KMS-11 (cell line): ENCODE results near the gene C9orf153.

Experiments
- H2AFZ ChIP-seq: fragments of 200-600 bp; sonication (generic); 2 replicates; pipeline ENCODE4 v1.6.1; 2016; ENCODE audit warnings: antibody characterized with exemption, mixed run types, low read depth
- H3K27ac ChIP-seq: fragments of 200-600 bp; sonication (generic); 2 replicates; pipeline ENCODE4 v1.6.1; 2016; ENCODE audit warnings: mild to moderate bottlenecking, mixed run types
- H3K27me3 ChIP-seq: fragments of 200-600 bp; sonication (generic); 2 replicates; pipeline ENCODE4 v1.6.1; 2017; ENCODE audit warnings: mild to moderate bottlenecking, low read depth, mixed run types, moderate library complexity; ENCODE audit not compliant: insufficient read depth
- H3K36me3 ChIP-seq: fragments of 200-600 bp; sonication (generic); 2 replicates; pipeline ENCODE4 v1.6.1; 2017; ENCODE audit warnings: mild to moderate bottlenecking, mixed run types; ENCODE audit not compliant: insufficient read depth
- H3K4me1 ChIP-seq: fragments of 200-600 bp; sonication (generic); 2 replicates; pipeline ENCODE4 v1.6.1; 2016; ENCODE audit warnings: mild to moderate bottlenecking, low read depth, mixed run types; ENCODE audit not compliant: poor library complexity, severe bottlenecking
- H3K4me2 ChIP-seq: fragments of 200-600 bp; sonication (generic); 2 replicates; pipeline ENCODE4 v1.7.0; 2016; ENCODE audit warnings: mild to moderate bottlenecking, mixed run types
- H3K4me3 ChIP-seq: fragments of 200-600 bp; sonication (generic); IDR thresholded peaks from 2 replicates; pipeline ENCODE4 v1.6.1; 2017; ENCODE audit warnings: low read depth, low read length, mixed read lengths; ENCODE audit not compliant: insufficient read depth
- H3K79me2 ChIP-seq: fragments of 200-600 bp; sonication (generic); 2 replicates; pipeline ENCODE4 v1.6.1; 2016; ENCODE audit warnings: low read depth, mixed run types; ENCODE audit not compliant: insufficient read depth
- H3K9ac ChIP-seq: fragments of 200-600 bp; sonication (generic); 2 replicates; pipeline ENCODE4 v1.6.1; 2016; ENCODE audit warnings: mild to moderate bottlenecking, mixed run types
- H4K20me1 ChIP-seq: fragments of 200-600 bp; sonication (generic); 2 replicates; pipeline ENCODE4 v1.6.1; 2016; ENCODE audit warnings: mild to moderate bottlenecking, mixed run types; ENCODE audit not compliant: insufficient read depth
- CTCF ChIP-seq: fragments of 200-600 bp; sonication (generic); conservative IDR thresholded peaks from 2 replicates; pipeline ENCODE4 v1.6.1; 2017; ENCODE audit warnings: low read depth, mild to moderate bottlenecking, antibody characterized with exemption, low read length, moderate library complexity, mixed read lengths

The C9orf153 gene

GRCh38 chr9:86253577-86253976, 5.9 kb downstream of the C9orf153 start:
- Histone ChIP-seq H2AFZ (no peak overlapping the region), H3K79me2 (no peaks in the 10 kb centered on the region), H3K27me3 (no peaks in the 10 kb centered on the region), H3K4me1 (no peaks in the 10 kb centered on the region), H3K36me3 (no peaks in the 10 kb centered on the region), H3K4me3 (no peak overlapping the region), H3K9ac (no peak overlapping the region), H3K27ac (no peak overlapping the region), H3K4me2 (no peak overlapping the region), H4K20me1 (no peaks in the 10 kb centered on the region)
- TF ChIP-seq CTCF: no peak

GRCh38 chr9:86252870-86253269, 6.6 kb downstream of the C9orf153 start:
- no peaks in the 10 kb centered on the region for H3K36me3 ChIP-seq
- no peaks in the 10 kb centered on the region for H4K20me1 ChIP-seq
- H3K79me2 ChIP-seq: no peaks in the 10 kb centered on the region
- no peak overlapping the region for H3K4me3 ChIP-seq
- no peak overlapping the region for H3K9ac ChIP-seq
- no peak for TF ChIP-seq CTCF
- no peak overlapping the region for H2AFZ ChIP-seq
- no peaks in the 10 kb centered on the region for H3K4me1 ChIP-seq
- H3K4me2 ChIP-seq: no peak overlapping the region
- no peak overlapping the region for H3K27ac ChIP-seq
- no peaks in the 10 kb centered on the region for H3K27me3 ChIP-seq

- H4K20me1 ChIP-seq: no peaks in the 10 kb centered on the region
- H3K4me2 ChIP-seq: no peak overlapping the region
- no peak overlapping the region for H3K4me3 ChIP-seq
- no peaks in the 10 kb centered on the region for H3K27me3 ChIP-seq
- no peaks in the 10 kb centered on the region for H3K79me2 ChIP-seq
- TF ChIP-seq CTCF: no peak
- no peaks in the 10 kb centered on the region for H3K36me3 ChIP-seq
- no peak overlapping the region for H3K9ac ChIP-seq
- H3K4me1 ChIP-seq: no peaks in the 10 kb centered on the region
- H3K27ac ChIP-seq: no peak overlapping the region
- H2AFZ ChIP-seq: no peak overlapping the region
Observed at GRCh38 chr9:86250123-86250522, 9.3 kb downstream of the C9orf153 start.

GRCh38 chr9:86248746-86249145, 10.7 kb downstream of the C9orf153 start:
- H4K20me1 ChIP-seq: no peaks in the 10 kb centered on the region
- no peak overlapping the region for H3K27ac ChIP-seq
- H3K9ac ChIP-seq: no peak overlapping the region
- H3K4me1 ChIP-seq: no peaks in the 10 kb centered on the region
- H3K36me3 ChIP-seq: no peaks in the 10 kb centered on the region
- TF ChIP-seq CTCF: no peak
- no peaks in the 10 kb centered on the region for H3K79me2 ChIP-seq
- no peak overlapping the region for H3K4me2 ChIP-seq
- H2AFZ ChIP-seq: no peak overlapping the region
- H3K4me3 ChIP-seq: no peak overlapping the region
- H3K27me3 ChIP-seq: no peaks in the 10 kb centered on the region
